ENCODE measurements around the gene PCCA. TPM values are rescaled to one million over a fixed set of nuclear protein-coding genes. Genes with fewer than 3 reads are reported as not detected.
"Not testable (repeated sequence)": the region's sequence is repeated elsewhere in the genome, so short reads cannot be mapped to it uniquely, and the experiment has no call there.

PCCA gene
- total RNA-seq, 1 experiment from 2014 or later = 8.9 TPM

DNA sequence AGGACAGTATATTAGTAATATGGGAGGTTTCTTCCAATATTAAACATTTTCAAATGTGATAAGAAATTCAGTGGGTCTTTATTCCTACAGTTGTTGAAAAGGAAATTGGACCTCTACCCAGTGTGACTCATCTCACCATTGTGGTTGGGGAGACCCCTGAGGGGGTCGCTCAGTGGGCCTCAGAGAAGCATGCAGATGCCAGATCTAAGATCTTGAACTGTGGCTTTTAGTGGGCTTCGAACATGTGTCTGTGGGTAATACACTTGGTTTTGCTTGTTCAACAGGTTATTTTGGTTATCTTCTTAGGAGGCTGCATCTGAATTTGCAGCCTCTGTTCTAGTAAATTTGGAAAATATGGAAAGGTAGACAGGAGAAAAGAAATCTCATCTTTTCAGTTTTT is 132.3 kb downstream of the PCCA start:
- CTCF ChIA-PET = no interaction called here
- intact Hi-C loops (cut with micrococcal nuclease; ENCODE audit: unreplicated experiment) = no loop called here
- no peaks in the 10 kb centered on the region for H3K36me3 Mint-ChIP-seq (ENCODE audit: insufficient read depth, unreplicated experiment)

DNA sequence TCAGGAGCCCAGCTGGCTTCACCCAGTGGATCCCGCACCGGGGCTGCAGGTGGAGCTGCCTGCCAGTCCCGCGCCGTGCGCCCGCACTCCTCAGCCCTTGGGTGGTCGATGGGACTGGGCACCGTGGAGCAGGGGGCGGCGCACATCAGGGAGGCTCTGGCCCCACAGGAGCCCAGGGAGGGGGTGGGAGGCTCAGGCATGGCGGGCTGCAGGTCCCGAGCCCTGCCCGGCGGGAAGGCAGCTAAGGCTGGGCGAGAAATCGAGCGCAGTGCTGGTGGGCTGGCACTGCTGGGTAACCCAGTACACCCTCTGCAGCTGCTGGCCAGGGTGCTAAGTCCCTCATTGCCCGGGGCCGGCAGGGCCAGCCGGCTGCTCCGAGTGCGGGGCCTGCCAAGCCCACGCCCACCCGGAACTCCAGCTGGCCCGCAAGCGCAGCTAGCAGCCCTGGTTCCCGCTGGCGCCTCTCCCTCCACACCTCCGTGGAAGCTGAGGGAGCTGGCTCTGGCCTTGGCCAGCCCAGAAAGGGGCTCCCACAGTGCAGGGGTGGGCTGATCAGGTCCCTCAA is 135.2 kb downstream of the PCCA start:
- H3K9me3 Mint-ChIP-seq (ENCODE audit: low read depth, unreplicated experiment); DNase-seq; H3K36me3 Mint-ChIP-seq (ENCODE audit: insufficient read depth, unreplicated experiment); H3K27ac Mint-ChIP-seq (ENCODE audit: unreplicated experiment); H3K4me3 Mint-ChIP-seq (ENCODE audit: low read depth, unreplicated experiment); H3K4me1 Mint-ChIP-seq (ENCODE audit: low read depth, unreplicated experiment); H3K27me3 Mint-ChIP-seq (ENCODE audit: unreplicated experiment); intact Hi-C loops (cut with micrococcal nuclease; ENCODE audit: unreplicated experiment); CTCF ChIA-PET; BruUV-seq (replicated peaks): not testable (repeated sequence)

More for the DNA sequence above, 132.3 kb downstream of the PCCA start:
- no peak for DNase-seq
- Mint-ChIP-seq H3K4me3 (ENCODE audit: low read depth, unreplicated experiment) (no peak overlapping the region), H3K27ac (ENCODE audit: unreplicated experiment) (no peak overlapping the region), H3K27me3 (ENCODE audit: unreplicated experiment) (no peaks in the 10 kb centered on the region), H3K4me1 (ENCODE audit: low read depth, unreplicated experiment) (no peaks in the 10 kb centered on the region), H3K9me3 (ENCODE audit: low read depth, unreplicated experiment) (no peaks in the 10 kb centered on the region)
- TF ChIP-seq, protein P1, sequence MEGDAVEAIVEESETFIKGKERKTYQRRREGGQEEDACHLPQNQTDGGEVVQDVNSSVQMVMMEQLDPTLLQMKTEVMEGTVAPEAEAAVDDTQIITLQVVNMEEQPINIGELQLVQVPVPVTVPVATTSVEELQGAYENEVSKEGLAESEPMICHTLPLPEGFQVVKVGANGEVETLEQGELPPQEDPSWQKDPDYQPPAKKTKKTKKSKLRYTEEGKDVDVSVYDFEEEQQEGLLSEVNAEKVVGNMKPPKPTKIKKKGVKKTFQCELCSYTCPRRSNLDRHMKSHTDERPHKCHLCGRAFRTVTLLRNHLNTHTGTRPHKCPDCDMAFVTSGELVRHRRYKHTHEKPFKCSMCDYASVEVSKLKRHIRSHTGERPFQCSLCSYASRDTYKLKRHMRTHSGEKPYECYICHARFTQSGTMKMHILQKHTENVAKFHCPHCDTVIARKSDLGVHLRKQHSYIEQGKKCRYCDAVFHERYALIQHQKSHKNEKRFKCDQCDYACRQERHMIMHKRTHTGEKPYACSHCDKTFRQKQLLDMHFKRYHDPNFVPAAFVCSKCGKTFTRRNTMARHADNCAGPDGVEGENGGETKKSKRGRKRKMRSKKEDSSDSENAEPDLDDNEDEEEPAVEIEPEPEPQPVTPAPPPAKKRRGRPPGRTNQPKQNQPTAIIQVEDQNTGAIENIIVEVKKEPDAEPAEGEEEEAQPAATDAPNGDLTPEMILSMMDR (IDR thresholded peaks at IDR 0.05; ENCODE audit: unreplicated experiment) = no peak
- no TSS peak for BruUV-seq (replicated peaks)

DNA sequence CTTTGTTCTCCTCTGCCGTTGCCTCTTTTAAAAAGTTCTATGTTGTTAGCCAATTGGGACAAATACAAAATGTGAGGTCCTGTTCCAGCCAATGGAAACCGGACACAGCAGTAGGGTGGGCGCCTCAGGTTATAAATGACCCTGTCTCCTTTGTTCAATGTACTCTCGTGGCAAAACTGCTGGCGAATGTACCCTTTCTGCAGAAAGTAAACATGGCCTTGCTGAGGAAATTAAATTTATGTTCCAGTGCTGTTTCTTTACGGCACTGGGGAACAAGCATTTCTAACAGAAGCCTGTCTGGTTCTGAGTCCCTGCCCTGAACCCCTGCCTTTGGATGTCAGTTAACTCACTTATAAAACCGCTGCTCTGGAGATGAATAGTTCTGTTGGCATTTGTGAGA is 140.7 kb downstream of the PCCA start:
- no peaks in the 10 kb centered on the region for H3K27me3 Mint-ChIP-seq (ENCODE audit: unreplicated experiment)
- no peak overlapping the region for H3K4me3 Mint-ChIP-seq (ENCODE audit: low read depth, unreplicated experiment)
- no peaks in the 10 kb centered on the region for H3K4me1 Mint-ChIP-seq (ENCODE audit: low read depth, unreplicated experiment)
- intact Hi-C loops (cut with micrococcal nuclease; ENCODE audit: unreplicated experiment) = no loop called here
- DNase-seq = no peak
- no TSS peak for BruUV-seq (replicated peaks)
- TF ChIP-seq, protein P1 (IDR thresholded peaks at IDR 0.05; ENCODE audit: unreplicated experiment) = no peak
- H3K9me3 Mint-ChIP-seq (ENCODE audit: low read depth, unreplicated experiment) = no peaks in the 10 kb centered on the region
- no peaks in the 10 kb centered on the region for H3K36me3 Mint-ChIP-seq (ENCODE audit: insufficient read depth, unreplicated experiment)
- no peak overlapping the region for H3K27ac Mint-ChIP-seq (ENCODE audit: unreplicated experiment)
- CTCF ChIA-PET = no interaction called here

DNA sequence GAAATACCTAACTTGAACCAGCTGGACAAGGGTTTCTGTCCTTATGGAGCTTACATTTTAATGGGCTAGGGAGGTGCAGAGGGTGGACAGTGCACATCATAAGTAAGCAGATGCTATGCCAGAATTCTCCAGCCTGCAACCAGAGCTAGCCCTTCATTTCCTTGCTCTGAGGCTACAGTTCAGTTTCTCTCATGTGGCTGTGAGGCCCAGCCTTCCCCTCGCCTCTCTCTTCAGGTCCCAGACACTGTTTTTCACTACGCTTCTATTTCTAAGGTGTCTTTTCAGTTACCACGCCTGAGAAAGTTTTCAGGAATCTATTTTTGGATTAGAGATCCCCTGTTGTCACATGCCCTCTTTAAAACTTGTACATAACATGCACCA is 141.9 kb downstream of the PCCA start:
- TF ChIP-seq, protein P1 (IDR thresholded peaks at IDR 0.05; ENCODE audit: unreplicated experiment) = no peak
- H3K4me3 Mint-ChIP-seq (ENCODE audit: low read depth, unreplicated experiment) = no peak overlapping the region
- DNase-seq = no peak
- no peaks in the 10 kb centered on the region for H3K9me3 Mint-ChIP-seq (ENCODE audit: low read depth, unreplicated experiment)
- CTCF ChIA-PET = no interaction called here
- BruUV-seq (replicated peaks) = no TSS peak
- no peaks in the 10 kb centered on the region for H3K27me3 Mint-ChIP-seq (ENCODE audit: unreplicated experiment)
- intact Hi-C loops (cut with micrococcal nuclease; ENCODE audit: unreplicated experiment) = no loop called here
- H3K36me3 Mint-ChIP-seq (ENCODE audit: insufficient read depth, unreplicated experiment) = no peaks in the 10 kb centered on the region
- no peak overlapping the region for H3K27ac Mint-ChIP-seq (ENCODE audit: unreplicated experiment)
- H3K4me1 Mint-ChIP-seq (ENCODE audit: low read depth, unreplicated experiment) = no peaks in the 10 kb centered on the region

DNA sequence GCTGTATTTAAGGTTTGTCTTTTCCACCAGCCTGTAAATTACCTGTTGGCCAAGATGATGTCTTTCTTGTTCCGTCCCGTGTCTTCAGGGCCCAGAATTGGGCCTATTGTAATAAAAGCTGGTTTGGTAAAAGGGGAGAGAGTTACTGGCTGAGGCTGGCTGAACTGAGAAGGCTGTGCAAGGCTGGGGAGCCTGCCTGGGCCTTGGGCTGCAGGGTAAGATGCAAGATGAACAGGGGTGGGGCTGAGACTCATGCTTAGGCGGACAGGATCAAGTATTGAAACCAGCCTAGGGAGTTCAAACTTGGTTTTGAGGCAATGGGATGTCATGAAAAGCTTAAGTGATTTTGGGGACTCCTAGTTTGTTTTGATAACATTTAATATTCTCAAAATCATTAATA is 142.3 kb downstream of the PCCA start:
- CTCF ChIA-PET = no interaction called here
- no TSS peak for BruUV-seq (replicated peaks)
- Mint-ChIP-seq H3K27ac (ENCODE audit: unreplicated experiment) (no peak overlapping the region), H3K4me1 (ENCODE audit: low read depth, unreplicated experiment) (no peaks in the 10 kb centered on the region), H3K9me3 (ENCODE audit: low read depth, unreplicated experiment) (no peaks in the 10 kb centered on the region), H3K4me3 (ENCODE audit: low read depth, unreplicated experiment) (no peak overlapping the region), H3K36me3 (ENCODE audit: insufficient read depth, unreplicated experiment) (no peaks in the 10 kb centered on the region), H3K27me3 (ENCODE audit: unreplicated experiment) (no peaks in the 10 kb centered on the region)
- no peak for DNase-seq
- intact Hi-C loops (cut with micrococcal nuclease; ENCODE audit: unreplicated experiment) = no loop called here
- TF ChIP-seq, protein P1 (IDR thresholded peaks at IDR 0.05; ENCODE audit: unreplicated experiment) = no peak
